GM23248 (cell line): ENCODE data around the gene GSC2. TPM values are rescaled to one million over a fixed set of nuclear protein-coding genes. Genes with fewer than 3 reads are reported as not detected.

Experiments
- DNase-seq: peaks from one replicate; pipeline ENCODE4 v3.0.0-alpha.2; 2015
- H2AFZ ChIP-seq: fragments of 200-600 bp; sonication (generic); 2 replicates; pipeline ENCODE4 v1.6.1; 2016; ENCODE audit warnings: antibody characterized with exemption
- H3F3A ChIP-seq: fragments of 200-600 bp; sonication (generic); 2 replicates; pipeline ENCODE4 v1.6.1; 2016; ENCODE audit warnings: mild to moderate bottlenecking, antibody characterized with exemption, mixed run types; ENCODE audit not compliant: insufficient read depth
- H3K27ac ChIP-seq: fragments of 200-600 bp; sonication (generic); 2 replicates; pipeline ENCODE4 v1.5.1; 2016; ENCODE audit warnings: mild to moderate bottlenecking
- H3K27me3 ChIP-seq: fragments of 200-600 bp; sonication (generic); replicated peaks from 2 replicates; pipeline ENCODE4 v1.6.1; 2016; ENCODE audit warnings: mild to moderate bottlenecking; ENCODE audit not compliant: insufficient read depth
- H3K36me3 ChIP-seq: fragments of 200-600 bp; sonication (generic); 2 replicates; pipeline ENCODE4 v1.6.1; 2016; ENCODE audit warnings: low read depth, mild to moderate bottlenecking
- H3K4me1 ChIP-seq: fragments of 200-600 bp; sonication (generic); 2 replicates; pipeline ENCODE4 v1.6.1; 2016; ENCODE audit warnings: mild to moderate bottlenecking; ENCODE audit not compliant: insufficient read depth
- H3K4me2 ChIP-seq: fragments of 200-600 bp; sonication (generic); one replicate; pipeline ENCODE4 v1.6.1; 2016; ENCODE audit warnings: mild to moderate bottlenecking; ENCODE audit not compliant: unreplicated experiment
- H3K4me3 ChIP-seq: fragments of 200-600 bp; sonication (generic); 2 replicates; pipeline ENCODE4 v1.5.1; 2016; ENCODE audit warnings: mild to moderate bottlenecking
- H3K79me2 ChIP-seq: fragments of 200-600 bp; sonication (generic); 2 replicates; pipeline ENCODE4 v1.6.1; 2016; ENCODE audit warnings: mild to moderate bottlenecking; ENCODE audit not compliant: insufficient read depth
- H3K9ac ChIP-seq: fragments of 200-600 bp; sonication (generic); 2 replicates; pipeline ENCODE4 v1.6.1; 2016; ENCODE audit warnings: mild to moderate bottlenecking
- H3K9me2 ChIP-seq: fragments of 200-600 bp; sonication (generic); 2 replicates; pipeline ENCODE4 v1.6.1; 2016; ENCODE audit warnings: mixed run types, mild to moderate bottlenecking, moderate library complexity; ENCODE audit not compliant: insufficient read depth
- H3K9me3 ChIP-seq: fragments of 200-600 bp; sonication (generic); one replicate; pipeline ENCODE4 v1.6.1; 2017; ENCODE audit warnings: low read depth
- H4K20me1 ChIP-seq: fragments of 200-600 bp; sonication (generic); 2 replicates; pipeline ENCODE4 v1.6.0; 2016; ENCODE audit not compliant: insufficient read depth
- EZH2 ChIP-seq: fragments of 200-600 bp; sonication (generic); IDR thresholded peaks from 2 replicates; pipeline ENCODE4 v1.6.1; 2018; ENCODE audit warnings: antibody characterized with exemption, mild to moderate bottlenecking; ENCODE audit not compliant: insufficient read depth, poor library complexity, severe bottlenecking
- EZH2phosphoT487 ChIP-seq: fragments of 200-600 bp; sonication (generic); IDR thresholded peaks from 2 replicates; pipeline ENCODE4 v1.6.1; 2018; ENCODE audit warnings: antibody characterized with exemption, moderate library complexity, mild to moderate bottlenecking, low read depth; ENCODE audit not compliant: insufficient read depth
- WGBS, 2 experiments: methylation state at CpG; one replicate each; pipeline ENCODE4 v1.1.6; 2015 to 2017; ENCODE audit warnings: low lambda C conversion rate in 2 of 2, low coverage in 1 of 2; ENCODE audit errors: missing lambda C conversion rate in 2 of 2; 5-methylcytosine and 5-hydroxymethylcytosine counted together
- in situ Hi-C: fragments of 300-500 bp; cut with MboI; formaldehyde crosslinking; loops from 2 replicates; pipeline ENCODE4 v1.15.0; 2020
- polyA plus RNA-seq: library from polyadenylated mRNA; unstranded; fragments of >200 nt; fragmentation: Nextera tagmentation; extraction: Ambion mirVana; gene quantifications from 2 replicates; pipeline ENCODE4 v1.2.1, GENCODE V29; 2016
- total RNA-seq: library from RNA; depleted of rRNA; stranded (reverse); fragments of >200 nt; shearing (Covaris generic); gene quantifications from 2 replicates; pipeline ENCODE4 v1.2.3, GENCODE V29; 2014

The GSC2 gene
- total and polyA plus RNA-seq, 2 experiments from 2014 or later, result not detected

DNA sequence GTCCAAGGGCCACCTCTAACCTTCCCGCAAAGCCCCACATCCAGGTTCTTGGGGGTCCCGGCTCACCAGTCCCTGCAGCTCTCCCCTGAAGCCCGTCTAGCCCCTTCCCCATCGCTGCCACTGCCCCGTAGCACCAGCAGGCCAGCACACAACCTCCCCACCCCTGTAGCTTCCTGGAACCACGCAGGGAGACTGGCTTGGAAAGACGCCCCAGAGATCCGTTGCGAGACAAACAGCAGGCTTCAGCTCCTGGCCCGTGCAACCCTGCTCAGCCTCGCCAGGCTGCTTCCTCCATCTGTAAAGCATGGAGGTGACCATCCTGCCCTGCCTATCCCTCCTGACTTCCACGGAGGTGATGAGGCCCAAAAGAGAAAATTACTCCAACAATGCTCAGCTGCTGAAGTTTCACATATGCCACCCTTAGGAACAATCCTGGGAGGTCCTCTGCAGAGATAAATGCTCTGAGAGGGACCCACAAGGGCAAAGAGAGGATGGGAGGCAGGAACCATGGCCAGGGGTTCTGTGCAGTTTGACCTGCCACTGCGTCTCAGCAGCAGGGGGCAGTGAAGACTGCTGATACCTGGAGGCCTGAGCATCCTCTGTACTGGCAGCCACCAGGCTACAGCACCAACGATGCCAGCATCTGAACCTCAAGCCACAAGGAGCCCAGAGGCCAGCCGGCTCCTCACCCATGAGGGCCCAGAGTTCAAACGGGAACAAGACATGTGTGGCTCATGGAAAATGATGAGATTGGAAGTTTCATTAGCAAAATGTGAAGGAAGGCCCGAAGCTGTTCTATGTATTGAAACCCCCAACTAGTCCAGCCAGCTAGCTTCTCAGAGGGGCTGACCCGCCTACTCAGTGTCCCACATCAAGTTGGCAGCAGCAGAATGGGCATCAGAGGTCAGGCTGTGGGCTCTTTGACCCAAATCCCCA is 44.0 kb downstream of the GSC2 start:
- Histone ChIP-seq H3K27ac (no peak overlapping the region), H3K9me3 (no peaks in the 10 kb centered on the region), H3K4me3 (no peak overlapping the region), H3K4me1 (peaks cover 6% of the 10 kb centered on the region; the same call in 1 of the 2 replicates), H3K4me2 (no peak overlapping the region), H3F3A (peaks cover 9% of the 10 kb centered on the region), H4K20me1 (peaks cover 18% of the 10 kb centered on the region), H3K9ac (no peak overlapping the region), H3K36me3 (no peaks in the 10 kb centered on the region), H3K9me2 (no peaks in the 10 kb centered on the region), H3K79me2 (peaks cover 99% of the 10 kb centered on the region), H3K27me3 (no peaks in the 10 kb centered on the region), H2AFZ (no peak overlapping the region)
- in situ Hi-C loops, result no loop called here
- 52 to 57% methylated on average over 17 to 18 of the region's 18 CpGs for WGBS, 2 experiments
- TF ChIP-seq EZH2 (no peak), EZH2phosphoT487 (no peak)
- DNase-seq, result no peak

DNA sequence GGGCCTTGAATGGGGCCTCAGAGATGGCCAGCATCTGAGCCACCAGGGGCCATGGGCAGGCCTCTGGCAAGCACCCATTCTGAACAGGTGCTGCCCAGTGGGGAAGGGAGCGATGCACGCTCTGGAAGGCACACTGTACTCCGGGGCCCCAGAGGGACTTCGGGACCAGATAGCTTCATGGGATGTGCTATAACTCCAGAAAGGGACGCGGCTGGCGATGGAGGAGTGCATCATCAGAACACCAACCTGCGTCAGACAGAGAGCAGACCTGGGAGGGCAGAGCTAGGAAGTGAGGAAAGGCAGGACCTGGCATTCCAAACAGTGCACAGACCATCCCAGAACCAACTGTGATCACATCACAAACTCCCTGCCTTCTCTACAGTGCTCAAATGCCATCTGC is 44.6 kb downstream of the GSC2 start:
- Histone ChIP-seq H3K27me3 (no peaks in the 10 kb centered on the region), H3K9me3 (no peaks in the 10 kb centered on the region), H3F3A (peaks cover 9% of the 10 kb centered on the region), H3K9ac (no peak overlapping the region), H4K20me1 (peaks cover 18% of the 10 kb centered on the region), H3K9me2 (no peaks in the 10 kb centered on the region), H3K27ac (no peak overlapping the region), H3K4me1 (peaks cover 6% of the 10 kb centered on the region; the same call in 1 of the 2 replicates), H3K4me2 (no peak overlapping the region), H3K79me2 (peaks cover 99% of the 10 kb centered on the region), H3K36me3 (no peaks in the 10 kb centered on the region), H3K4me3 (no peak overlapping the region), H2AFZ (no peak overlapping the region)
- TF ChIP-seq EZH2phosphoT487 (no peak), EZH2 (no peak)
- 98 to 99% methylated on average over 8 of the region's 8 CpGs for WGBS, 2 experiments
- in situ Hi-C loops, result no loop called here
- DNase-seq, result no peak

DNA sequence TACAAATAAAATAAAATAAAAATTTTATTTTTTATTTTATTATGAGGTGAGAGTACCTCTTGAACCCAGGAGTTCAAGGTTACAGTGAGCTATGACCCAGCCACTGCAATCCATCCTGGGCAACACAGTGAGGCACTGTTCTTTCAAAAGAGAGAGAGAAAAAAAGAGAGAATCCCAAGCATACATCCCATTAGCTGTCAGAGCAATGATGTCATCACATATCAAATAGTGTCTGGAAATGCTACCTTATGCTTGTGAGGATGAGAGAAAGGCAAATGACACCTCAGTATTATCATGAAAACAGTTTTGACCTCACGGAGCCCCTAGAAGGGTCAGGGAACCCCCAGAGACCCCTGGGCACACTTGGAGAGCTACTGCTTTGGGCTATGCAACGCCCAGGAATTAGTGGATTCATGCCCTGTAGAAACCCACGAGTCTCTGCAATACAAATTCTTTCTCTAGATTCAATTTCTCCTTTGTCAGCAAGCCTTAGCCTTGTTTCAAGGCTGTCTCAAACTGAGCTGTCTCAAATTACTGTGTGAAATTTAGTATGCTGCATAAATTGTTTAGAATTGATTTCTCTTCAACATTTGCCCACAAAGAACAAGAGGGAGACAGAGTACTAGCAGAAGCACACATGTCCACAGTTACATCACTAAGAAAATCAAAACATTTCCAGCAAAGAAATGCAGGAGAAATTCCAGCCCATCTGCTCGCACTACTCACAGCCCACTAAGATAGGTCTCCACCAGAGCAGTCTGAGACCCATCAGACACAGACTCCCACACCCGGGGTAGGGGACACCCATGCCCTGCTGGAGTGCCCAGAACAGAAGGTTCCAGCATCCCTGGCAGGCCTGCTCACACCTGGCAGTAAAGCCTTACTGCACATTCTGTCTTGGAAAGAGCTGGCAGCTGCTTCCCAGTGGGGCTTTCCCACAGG is 45.9 kb downstream of the GSC2 start:
- Histone ChIP-seq H4K20me1 (peaks cover 18% of the 10 kb centered on the region), H3K9ac (no peak overlapping the region), H3K27me3 (no peaks in the 10 kb centered on the region), H3K4me3 (no peak overlapping the region), H3K36me3 (no peaks in the 10 kb centered on the region), H3K9me2 (no peaks in the 10 kb centered on the region), H3K4me1 (peaks cover 3% of the 10 kb centered on the region; the same call in 1 of the 2 replicates), H3K27ac (no peak overlapping the region), H3F3A (peaks cover 6% of the 10 kb centered on the region), H3K4me2 (no peak overlapping the region), H3K79me2 (peaks cover 100% of the 10 kb centered on the region), H3K9me3 (no peaks in the 10 kb centered on the region), H2AFZ (no peak overlapping the region)
- 36 to 44% methylated on average over 5 of the region's 5 CpGs for whole genome bisulfite sequencing, 2 experiments
- in situ Hi-C loops, result no loop called here
- DNase-seq, result peak; percentile 26
- TF ChIP-seq EZH2phosphoT487, result no peak
- TF ChIP-seq EZH2, result no peak

DNA sequence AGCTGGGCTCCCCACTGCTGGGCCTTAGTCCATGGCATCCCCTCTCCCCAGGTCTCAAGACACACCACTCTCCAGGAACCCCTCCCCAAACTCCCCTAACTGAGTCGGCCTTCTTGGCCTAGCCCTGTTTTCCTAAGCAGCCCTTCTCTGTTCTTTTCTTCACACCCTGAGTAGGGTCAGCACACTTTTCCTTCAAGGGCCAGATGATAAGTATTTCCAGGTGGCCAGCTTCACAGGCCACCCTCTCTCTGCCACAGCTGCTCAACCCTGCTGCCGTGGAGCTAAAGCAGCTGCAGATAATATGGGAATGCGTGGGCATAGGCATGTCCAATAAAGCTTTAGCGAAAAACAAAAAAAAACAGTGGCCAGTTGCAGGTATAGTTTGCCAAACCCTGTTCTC is 51.9 kb downstream of the GSC2 start:
- H3K9me2 ChIP-seq, result no peaks in the 10 kb centered on the region
- no peak for DNase-seq
- peaks cover 10% of the 10 kb centered on the region for H4K20me1 ChIP-seq

More for the DNA sequence above, 51.9 kb downstream of the GSC2 start:
- no peaks in the 10 kb centered on the region for H3K36me3 ChIP-seq
- H3K27me3 ChIP-seq, result no peaks in the 10 kb centered on the region
- no peak overlapping the region for H2AFZ ChIP-seq
- H3K4me2 ChIP-seq, result no peak overlapping the region
- H3K27ac ChIP-seq, result no peak overlapping the region
- H3F3A ChIP-seq, result no peaks in the 10 kb centered on the region
- H3K79me2 ChIP-seq, result peaks cover 97% of the 10 kb centered on the region
- no peak overlapping the region for H3K9ac ChIP-seq
- H3K4me3 ChIP-seq, result no peak overlapping the region
- no peak for TF ChIP-seq EZH2phosphoT487
- no peaks in the 10 kb centered on the region for H3K9me3 ChIP-seq
- 77 to 79% methylated on average over 4 of the region's 4 CpGs for WGBS, 2 experiments
- H3K4me1 ChIP-seq, result no peaks in the 10 kb centered on the region
- in situ Hi-C loops, result no loop called here
